Tongue (tissue), 2 donors: ENCODE results near the gene MAGEA2. TPM values are rescaled to one million over a fixed set of nuclear protein-coding genes. Genes with fewer than 3 reads are reported as not detected.
"Not testable (repeated sequence)": the region's sequence is repeated elsewhere in the genome, so short reads cannot be mapped to it uniquely, and the experiment has no call there.

Experiments used
- DNase-seq: peaks from one replicate; pipeline ENCODE4 v3.0.0-alpha.2; 2015
- total RNA-seq: library from RNA; depleted of rRNA; stranded (reverse); fragments of >200 nt; gene quantifications from one replicate; pipeline ENCODE4 v1.2.3, GENCODE V29; 2014

MAGEA2 gene
- total RNA-seq, 1 donor from 2014 or later: not detected

- DNase-seq: not testable (repeated sequence)
Measured at GRCh38 chrX:152706500-152706899, 47.1 kb downstream of the MAGEA2 start.

GRCh38 chrX:152700390-152700789 lies 53.3 kb downstream of the MAGEA2 start:
- not testable (repeated sequence) for DNase-seq

Other genes with a start within 250 kb of the MAGEA2 start
- 1.0 TPM for gene GABRQ, start 115.9 kb downstream of the MAGEA2 start, total RNA-seq
- not detected for gene MAGEA3, start 55.0 kb downstream of the MAGEA2 start, total RNA-seq
- not detected for gene CSAG2, start 44.6 kb downstream of the MAGEA2 start, total RNA-seq
- not detected for gene MAGEA2B, start 39.2 kb downstream of the MAGEA2 start, total RNA-seq
- not detected for gene CSAG1, start 20.1 kb downstream of the MAGEA2 start, total RNA-seq
- gene MAGEA12, start 20.1 kb downstream of the MAGEA2 start, total RNA-seq: not detected
- not detected for gene CSAG3, start 5.4 kb upstream of the MAGEA2 start, total RNA-seq
- not detected for gene MAGEA6, start 15.8 kb upstream of the MAGEA2 start, total RNA-seq
- gene CETN2, start 76.9 kb upstream of the MAGEA2 start, total RNA-seq: 23.1 TPM
- 5.9 TPM for gene NSDHL, start 77.2 kb upstream of the MAGEA2 start, total RNA-seq
- 22.6 TPM for gene ZNF185, start 144.2 kb upstream of the MAGEA2 start, total RNA-seq
- not detected for gene PNMA5, start 240.3 kb upstream of the MAGEA2 start, total RNA-seq